Ovary (tissue), 9 donors: Measurements from ENCODE around the gene DGUOK. TPM values are rescaled to one million over a fixed set of nuclear protein-coding genes. Genes with fewer than 3 reads are reported as not detected.

Experiments used
- DNase-seq, 5 donors: peaks; one replicate each; pipeline ENCODE4 v3.0.0-alpha.2; 2019 to 2020
- H3K27ac ChIP-seq, 2 donors: fragments of 200-600 bp; one replicate each; pipeline versions ENCODE4 v1.5.1 to v1.8.0; 2019 to 2022
- H3K27me3 ChIP-seq: fragments of 200-600 bp; one replicate; pipeline ENCODE4 v1.8.0; 2022
- H3K36me3 ChIP-seq: fragments of 200-600 bp; sonication (generic); one replicate; pipeline ENCODE4 v1.5.1; 2019
- H3K4me1 ChIP-seq: one replicate; pipeline ENCODE4 v1.8.1; 2013; ENCODE audit warnings: mild to moderate bottlenecking, moderate library complexity; ENCODE audit not compliant: insufficient read depth
- H3K4me3 ChIP-seq: fragments of 200-600 bp; sonication (generic); one replicate; pipeline ENCODE4 v1.5.1; 2017
- H3K9me3 ChIP-seq, 2 donors: fragments of 200-600 bp in 1 of 2; sonication (generic) in 1 of 2; one replicate each; pipeline versions ENCODE4 v1.5.1 to v1.8.1; 2013 to 2019; ENCODE audit warnings: mild to moderate bottlenecking in 1 of 2, moderate library complexity in 1 of 2
- CTCF ChIP-seq, 3 donors: fragments of 450-650 bp in 2 of 3; fragments of 200-600 bp in 1 of 3; IDR thresholded peaks; one replicate each; pipeline versions ENCODE4 v1.5.1 to v1.8.0; 2016 to 2022; ENCODE audit warnings: antibody characterized with exemption in 3 of 3, mild to moderate bottlenecking in 1 of 3
- EP300 ChIP-seq: sonication (generic); formaldehyde crosslinking; IDR thresholded peaks from one replicate; pipeline ENCODE4 v1.6.1; 2017; ENCODE audit warnings: antibody characterized with exemption
- POLR2A ChIP-seq: fragments of 450-650 bp; IDR thresholded peaks from one replicate; pipeline ENCODE4 v1.6.1; 2017; ENCODE audit warnings: antibody characterized with exemption, mild to moderate bottlenecking, moderate library complexity
- WGBS, 3 donors: extraction: QIAGEN DNeasy Blood & Tissue Kit in 1 of 3; methylation state at CpG; one replicate each; pipeline versions ENCODE4 v1.1.5 to v1.1.7; 2013 to 2017; 5-methylcytosine and 5-hydroxymethylcytosine counted together
- intact Hi-C, 4 donors: fragments of 100-400 bp; cut with DNase I; formaldehyde crosslinking; loops; one replicate each; pipeline versions ENCODE4 v1.11.0 to v1.15.1; 2022 to 2023
- polyA plus RNA-seq, 2 donors: library from polyadenylated mRNA; stranded (reverse); fragments of 200-250 nt in 1 of 2; fragments of 350-450 nt in 1 of 2; fragmentation: Illumina TruSeq in 1 of 2; extraction: RNeasy Lipid Tissue Mini Kit (QIAGEN cat#74804) in 1 of 2; gene quantifications; one replicate each; pipeline ENCODE4 v1.2.3, GENCODE V29; 2013 to 2014
- total RNA-seq, 7 donors: library from RNA; depleted of rRNA in 2 of 7; stranded (reverse); fragments of >200 nt in 2 of 7; fragmentation: NEBNext Ultra II Directional in 3 of 7; extraction: Animal tissue kit (Norgen Biotek cat#: 25700) in 3 of 7; gene quantifications; one replicate each; pipeline versions ENCODE4 v1.1.0 to v1.2.4, GENCODE V29; 2016 to 2023
- donor health status: DM: no; HTN: no; CAD: no; lungs with moderate emphysema.
- donor health status: DM: no; HTN: no; CAD: no.
- donor health status: Bipolar disorder and iron deficiency.
- donor health status: DM: yes; HTN: yes; CAD: no.
- donor health status: DM: no; HTN: no; CAD: no.
- donor health status: DM: yes; HTN: yes; CAD: no.

DGUOK gene
- total and polyA plus RNA-seq, 9 donors, result 45.8 to 84.1 (median 57.4) TPM

- intact Hi-C loops, result loop anchor here in 1 of 4 donors (5.0 to 10.0 kb wide), 2 partner anchors 73 to 94 kb away; no protein-coding TSS in a partner anchor
- Histone ChIP-seq H3K4me3 (no peak overlapping the region), H3K27me3 (no peaks in the 10 kb centered on the region), H3K36me3 (no peaks in the 10 kb centered on the region), H3K27ac (no peak overlapping the region), H3K9me3 (no peaks in the 10 kb centered on the region), H3K4me1 (peaks cover 3% of the 10 kb centered on the region)
- 90 to 96% (median 94%) methylated on average over 2 of the region's 2 CpGs for WGBS, 3 donors
- DNase-seq, result no peak
- TF ChIP-seq CTCF (IDR thresholded peaks at IDR 0.05) (no peak), POLR2A (no peak), EP300 (no peak)
Measured at GRCh38 chr2:73928963-73929347, 2.3 kb downstream of the DGUOK start.

- Histone ChIP-seq H3K36me3 (no peaks in the 10 kb centered on the region), H3K4me1 (peaks cover 3% of the 10 kb centered on the region), H3K9me3 (no peaks in the 10 kb centered on the region), H3K4me3 (no peak overlapping the region), H3K27me3 (no peaks in the 10 kb centered on the region), H3K27ac (no peak overlapping the region)
- TF ChIP-seq CTCF (IDR thresholded peaks at IDR 0.05) (no peak), POLR2A (no peak), EP300 (no peak)
- WGBS, 3 donors, result 47 to 72% (median 70%) methylated on average over 2 of the region's 2 CpGs
- no peak for DNase-seq
- intact Hi-C loops, result no loop called here
Measured at GRCh38 chr2:73930386-73930785, 3.7 kb downstream of the DGUOK start.

GRCh38 chr2:73931531-73932500 lies 5.1 kb downstream of the DGUOK start:
- Histone ChIP-seq H3K27ac (no peak overlapping the region), H3K9me3 (no peaks in the 10 kb centered on the region), H3K36me3 (no peaks in the 10 kb centered on the region), H3K4me3 (no peak overlapping the region), H3K4me1 (peaks cover 4% of the 10 kb centered on the region), H3K27me3 (no peaks in the 10 kb centered on the region)
- no peak for DNase-seq
- WGBS, 3 donors, result 87 to 94% (median 93%) methylated on average over 7 of the region's 7 CpGs
- intact Hi-C loops, result no loop called here
- TF ChIP-seq CTCF (IDR thresholded peaks at IDR 0.05) (no peak), EP300 (no peak), POLR2A (no peak)

- intact Hi-C loops, result no loop called here
Measured at GRCh38 chr2:73933194-73933593, 6.5 kb downstream of the DGUOK start.

More at GRCh38 chr2:73933194-73933593, 6.5 kb downstream of the DGUOK start:
- H3K27ac ChIP-seq, result no peak overlapping the region
- peaks cover 8% of the 10 kb centered on the region for H3K4me1 ChIP-seq
- TF ChIP-seq EP300 (no peak), CTCF (IDR thresholded peaks at IDR 0.05) (no peak)
- WGBS, 3 donors, result 89 to 94% (median 93%) methylated on average over 3 of the region's 3 CpGs
- H3K27me3 ChIP-seq, result no peaks in the 10 kb centered on the region
- no peak for DNase-seq
- no peaks in the 10 kb centered on the region for H3K36me3 ChIP-seq
- H3K9me3 ChIP-seq, result no peaks in the 10 kb centered on the region
- H3K4me3 ChIP-seq, result no peak overlapping the region
